Measurements from ENCODE around the gene ZNF503.
"Not testable (repeated sequence)": the region's sequence is repeated elsewhere in the genome, so short reads cannot be mapped to it uniquely, and the experiment has no call there.

ZNF503 gene

DNA sequence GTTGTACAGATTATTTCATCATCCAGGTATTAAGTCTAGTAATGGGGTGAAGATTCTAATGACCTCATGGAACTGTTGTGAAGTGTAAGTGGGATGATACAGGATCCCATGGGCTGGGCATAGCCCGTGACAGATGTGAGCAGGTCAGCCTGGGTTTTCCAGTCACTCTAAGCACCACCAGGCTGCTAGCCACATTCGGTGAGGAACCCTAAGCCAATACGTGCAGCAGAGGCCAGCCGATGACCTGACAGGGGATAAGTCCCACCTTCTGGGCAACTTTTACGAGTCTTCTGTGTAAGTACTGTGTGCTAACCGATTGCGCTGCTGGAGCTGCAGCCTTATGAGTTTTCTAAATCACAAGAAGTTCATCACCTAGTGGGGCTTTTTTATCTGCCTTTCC, 7.3 kb downstream of the ZNF503 start:
- no peak for DNase-seq

DNA sequence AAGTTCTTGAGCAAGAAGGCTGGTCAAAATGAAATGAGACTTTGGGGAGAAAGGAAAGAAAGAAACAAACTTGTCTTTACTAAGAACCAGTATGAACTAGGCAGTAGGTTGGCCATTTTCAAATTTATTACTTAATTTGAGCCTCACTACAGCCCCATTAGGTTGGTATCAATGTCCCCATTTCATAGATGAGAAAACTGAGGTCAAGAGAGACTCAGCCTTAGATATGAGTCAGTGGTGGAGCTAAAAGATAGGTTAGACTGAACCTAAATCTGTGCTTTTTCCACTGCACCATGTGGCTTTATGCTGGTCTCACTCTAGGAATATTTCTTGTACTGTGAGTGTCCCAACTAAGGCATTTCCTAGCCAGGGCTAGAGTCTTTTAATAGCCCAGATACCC, 8.8 kb downstream of the ZNF503 start:
- no peak for DNase-seq

DNA sequence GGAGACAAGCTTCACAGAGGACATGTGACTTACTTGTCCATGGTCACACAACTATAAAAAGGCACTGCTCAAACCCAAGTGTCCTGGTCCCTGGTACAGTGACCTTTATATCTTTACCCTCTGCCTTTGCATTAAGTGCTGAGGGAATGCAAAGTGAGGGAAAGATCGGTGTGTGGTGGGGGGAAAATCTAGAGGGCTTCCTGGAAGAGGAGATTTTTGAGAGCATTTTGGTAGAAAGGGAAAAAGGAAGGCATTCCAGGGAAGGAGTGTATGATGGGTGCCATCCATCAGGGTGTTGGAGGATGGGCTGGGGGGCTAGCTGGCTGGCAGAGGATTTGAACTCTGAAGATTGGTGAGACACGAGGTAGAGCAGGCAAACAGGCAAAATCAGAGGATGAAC, 9.3 kb downstream of the ZNF503 start:
- DNase-seq = no peak

DNA sequence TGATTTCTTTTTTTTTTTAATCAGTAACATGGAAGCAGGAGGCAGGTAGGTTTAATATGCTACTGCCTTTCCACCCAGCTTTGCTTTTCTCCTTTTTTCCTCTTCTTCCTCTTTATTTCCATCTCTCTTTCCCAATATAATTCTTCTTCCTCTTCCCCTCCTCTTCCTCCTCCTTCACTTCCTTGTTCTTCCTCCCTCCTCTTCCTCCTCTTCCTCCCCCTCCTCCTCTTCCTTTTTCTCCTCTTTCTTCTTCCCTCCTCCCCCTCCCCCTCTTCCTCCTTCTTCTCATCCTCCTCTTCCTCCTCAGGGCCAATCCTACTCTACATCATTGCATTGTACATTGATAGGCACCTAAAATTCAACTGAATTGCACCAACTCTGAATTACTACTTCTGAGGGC, 11.4 kb downstream of the ZNF503 start:
- DNase-seq = no peak

DNA sequence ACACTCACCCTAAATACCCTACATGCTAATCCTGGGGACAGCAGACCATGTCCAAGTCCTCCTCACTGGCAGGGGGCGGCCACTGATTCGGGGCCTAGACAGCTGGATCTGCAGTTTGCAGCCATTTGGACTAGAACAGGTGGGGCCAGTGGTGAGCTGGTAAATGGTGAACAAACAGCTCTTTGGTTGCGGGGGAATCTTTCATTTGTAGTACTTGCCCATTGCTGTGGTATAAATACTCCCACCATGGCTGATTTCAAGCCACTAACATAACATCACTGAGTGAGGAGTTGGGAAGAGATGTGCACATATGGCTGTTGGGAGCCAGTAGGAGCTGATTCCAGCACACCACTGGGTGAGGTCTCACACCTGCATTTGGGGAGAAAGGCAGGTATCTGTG, 13.5 kb downstream of the ZNF503 start:
- no peak for DNase-seq

DNA sequence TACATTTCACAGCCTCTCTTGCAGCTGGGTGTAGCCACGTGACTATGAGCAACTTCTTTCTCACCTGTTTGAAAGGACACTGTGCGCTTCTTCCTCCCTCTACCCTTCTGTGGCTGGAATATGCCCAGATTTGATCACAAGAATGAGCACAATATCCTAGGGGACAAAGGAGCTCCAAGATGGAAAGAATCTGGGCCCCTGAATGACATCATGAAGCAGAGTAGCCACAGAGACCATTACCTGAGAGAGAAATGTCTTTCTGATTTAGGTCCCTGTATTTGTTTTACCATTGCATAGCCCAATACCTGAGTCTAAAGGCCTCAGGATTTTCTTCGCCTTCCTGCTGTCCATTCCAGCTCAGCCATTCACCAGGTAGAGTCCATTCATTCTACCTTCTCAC, 15.4 kb downstream of the ZNF503 start:
- DNase-seq = no peak

DNA sequence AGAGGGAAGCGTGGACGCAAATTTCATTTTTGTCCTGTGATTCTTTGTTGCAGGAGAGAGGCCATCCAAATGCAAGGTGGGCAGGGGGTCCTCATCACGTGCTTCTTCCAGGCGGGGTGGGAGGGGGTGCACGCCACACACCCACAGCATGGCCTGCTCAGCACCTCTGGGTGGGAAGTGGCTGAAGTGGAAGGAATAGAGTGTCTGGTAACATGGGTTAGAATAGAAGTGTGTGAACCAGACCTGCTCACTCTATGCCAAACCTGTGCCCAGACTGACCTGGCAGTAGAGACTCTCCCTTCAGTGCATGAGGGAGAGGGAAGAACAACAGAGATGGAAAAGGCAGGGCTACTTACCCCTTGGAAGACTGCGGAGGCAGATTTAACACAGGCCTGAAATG, 21.7 kb downstream of the ZNF503 start:
- DNase-seq = no peak

DNA sequence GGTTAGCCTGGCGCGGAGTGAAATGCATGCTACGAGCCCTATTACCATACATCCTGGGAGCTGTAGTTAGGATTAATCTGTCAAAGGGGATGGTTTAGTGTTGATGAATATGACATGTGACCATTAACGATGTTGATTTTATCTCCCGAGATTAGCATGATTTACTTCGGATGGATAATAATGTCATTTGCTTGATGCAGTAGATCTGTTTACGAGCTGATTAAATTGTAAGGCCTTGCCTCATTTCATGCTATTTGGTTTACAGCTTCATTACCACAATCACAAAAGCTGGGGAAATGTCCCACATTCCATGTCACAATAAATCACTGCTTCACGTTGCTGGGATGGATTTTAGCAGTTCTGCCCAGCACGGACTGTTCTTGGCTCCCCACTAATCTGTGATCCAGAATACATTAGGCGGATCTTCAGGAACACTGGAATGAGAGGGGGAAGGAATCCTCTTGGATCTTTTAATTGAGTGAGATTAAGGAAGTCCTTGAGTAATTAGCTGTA, 22.3 kb downstream of the ZNF503 start:
- DNase-seq = no peak

DNA sequence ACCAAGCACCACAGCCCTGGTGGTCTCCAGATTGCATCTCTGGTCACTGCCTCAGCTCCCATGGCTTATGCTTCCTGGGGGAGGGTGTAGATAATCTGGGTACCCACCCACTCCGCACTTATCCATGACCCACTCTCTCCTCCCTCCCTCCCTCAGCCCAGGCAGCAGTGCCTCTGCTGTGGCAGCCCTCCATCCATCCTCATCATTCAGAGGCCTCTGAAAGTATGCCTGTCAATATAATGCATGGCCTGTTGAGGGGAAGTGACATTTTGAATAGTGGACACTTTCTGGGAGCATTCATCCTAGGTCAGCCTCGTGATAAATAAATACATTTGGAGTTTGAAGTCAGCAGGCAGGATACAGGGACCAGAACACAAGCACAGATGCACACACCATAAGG, 23.2 kb downstream of the ZNF503 start:
- DNase-seq = no peak

DNA sequence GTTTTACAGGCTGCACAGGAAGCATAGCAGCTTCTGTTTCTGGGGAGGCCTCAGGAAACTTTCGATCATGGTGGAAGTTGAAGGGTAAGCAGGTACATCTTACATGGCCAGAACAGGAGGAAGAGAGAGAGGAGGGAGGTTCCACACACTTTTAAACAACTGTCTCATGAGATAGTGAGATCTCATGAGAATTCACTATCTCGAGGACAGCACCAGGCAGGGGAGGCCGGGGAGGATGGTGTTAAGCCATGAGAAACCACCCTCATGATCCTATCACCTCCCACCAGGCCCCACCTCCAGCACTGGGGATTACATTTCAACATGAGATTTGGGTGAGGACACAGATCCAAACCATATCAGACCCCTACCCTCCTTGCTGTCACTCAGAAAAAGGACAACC, 23.7 kb downstream of the ZNF503 start:
- DNase-seq = no peak

DNA sequence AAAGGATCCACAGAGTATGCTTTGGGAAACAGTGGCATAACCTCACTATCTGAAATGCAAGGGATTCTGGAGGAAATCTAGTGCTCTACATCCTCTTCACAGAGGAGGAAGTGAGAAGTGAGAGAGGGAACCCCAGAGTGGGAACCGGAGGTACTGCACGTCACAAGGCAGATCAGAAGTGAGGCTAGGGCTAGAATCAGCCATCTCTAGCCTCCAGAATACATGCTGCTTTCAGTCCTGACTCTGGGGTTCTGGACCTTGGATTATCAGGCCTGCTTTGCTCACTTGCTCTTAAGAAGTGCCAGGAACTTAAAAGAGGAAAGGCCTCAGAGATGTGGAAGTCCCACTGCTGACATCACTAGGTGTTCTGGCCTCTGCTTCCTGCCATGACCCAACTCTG, 25.7 kb downstream of the ZNF503 start:
- no peak for DNase-seq

DNA sequence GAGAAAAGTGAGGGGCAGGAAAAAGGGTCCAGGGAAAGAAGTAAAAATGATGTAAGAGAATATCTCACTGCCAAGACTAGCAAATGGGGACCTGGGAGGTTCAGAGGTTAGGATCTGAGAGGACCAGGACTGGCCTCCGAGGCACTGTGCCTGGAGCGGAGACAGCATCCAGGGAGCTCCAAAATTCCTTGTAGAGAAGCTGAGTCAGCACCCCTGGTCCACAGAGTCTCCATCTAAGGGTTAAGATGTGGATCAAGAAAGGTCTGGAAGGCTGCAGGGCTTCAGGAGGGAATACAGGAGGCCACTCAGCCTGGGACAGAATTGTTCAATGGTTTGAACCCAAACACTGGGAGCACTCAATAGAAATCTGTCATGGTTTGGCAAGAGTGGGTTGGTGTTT, 30.6 kb downstream of the ZNF503 start:
- DNase-seq = no peak

DNA sequence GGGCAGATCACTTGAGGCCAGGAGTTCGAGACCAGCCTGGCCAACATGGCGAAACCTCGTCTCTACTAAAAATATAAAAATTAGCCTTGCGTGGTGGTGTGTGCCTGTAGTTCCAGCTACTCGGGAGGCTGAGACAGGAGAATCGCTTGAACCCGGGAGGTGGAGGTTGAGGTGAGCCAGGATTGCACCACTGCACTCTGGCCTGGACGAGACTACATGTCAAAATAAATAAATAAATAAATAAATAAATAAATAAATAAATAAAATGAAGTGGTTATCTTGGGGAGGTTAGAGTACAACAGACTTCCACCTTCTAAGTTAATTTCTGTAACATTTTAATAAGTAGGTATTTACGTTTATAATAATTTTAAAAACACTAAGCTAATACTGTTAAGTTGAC, 31.7 kb downstream of the ZNF503 start:
- not testable (repeated sequence) for DNase-seq

DNA sequence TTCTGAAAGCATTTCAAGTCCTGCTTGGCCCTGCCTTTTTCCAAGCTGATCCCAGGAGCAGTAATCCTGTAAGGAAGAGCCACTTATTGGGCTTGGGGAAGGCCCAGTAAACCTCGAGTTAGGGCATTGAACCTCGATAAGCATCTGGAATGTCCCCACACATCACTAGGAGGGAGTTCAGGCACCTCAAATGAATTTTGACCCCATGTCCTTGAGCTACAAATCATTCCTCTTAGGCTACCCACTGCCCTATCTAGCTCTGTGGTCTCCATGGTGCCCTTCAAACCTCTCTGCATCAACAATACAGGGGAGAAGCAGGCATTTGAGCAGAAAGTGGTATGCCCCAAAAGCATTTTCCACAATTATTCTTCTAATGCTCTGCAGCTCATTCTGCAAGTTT, 33.7 kb downstream of the ZNF503 start:
- DNase-seq = no peak

DNA sequence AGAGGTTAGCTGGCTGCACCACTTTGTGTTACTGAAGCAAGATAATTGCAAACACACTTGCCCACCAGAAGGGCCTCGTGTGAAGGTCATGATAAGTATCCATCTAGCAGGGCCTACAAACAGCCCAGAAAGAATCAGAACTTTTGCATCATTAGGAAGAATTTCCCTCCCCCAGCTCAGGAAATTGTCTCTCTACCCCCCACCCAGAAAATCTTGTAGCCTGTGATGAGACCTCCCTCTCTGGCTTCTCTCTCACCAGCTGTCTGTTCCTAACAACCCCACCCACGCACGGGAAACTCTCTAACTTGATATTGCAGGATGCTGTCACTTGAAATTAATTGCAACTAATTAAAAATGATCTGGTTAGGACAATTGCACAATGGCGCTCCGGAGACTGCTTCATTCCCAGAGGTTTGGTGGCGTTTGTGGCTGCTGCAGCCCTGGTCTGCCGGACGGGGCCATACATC, 34.5 kb downstream of the ZNF503 start:
- DNase-seq = no peak

DNA sequence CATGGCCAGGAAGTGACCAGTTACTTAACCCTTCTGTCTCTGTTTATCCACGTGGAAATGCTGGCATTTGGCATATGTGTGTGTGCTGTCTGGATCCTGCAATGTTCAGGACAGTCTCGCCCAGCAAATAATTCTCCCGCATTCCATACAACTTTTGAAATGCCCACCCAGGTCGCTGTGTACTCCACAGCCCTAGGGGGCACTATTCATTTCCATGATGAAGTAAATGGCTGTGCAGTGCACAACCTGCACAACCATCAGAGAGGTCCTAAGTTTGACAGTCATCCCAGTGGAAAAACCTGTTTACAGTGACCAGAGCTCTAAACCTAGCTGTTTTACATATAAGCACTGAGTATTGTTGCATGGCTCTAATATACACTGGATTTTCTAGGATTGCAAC, 38.1 kb downstream of the ZNF503 start:
- DNase-seq = no peak

DNA sequence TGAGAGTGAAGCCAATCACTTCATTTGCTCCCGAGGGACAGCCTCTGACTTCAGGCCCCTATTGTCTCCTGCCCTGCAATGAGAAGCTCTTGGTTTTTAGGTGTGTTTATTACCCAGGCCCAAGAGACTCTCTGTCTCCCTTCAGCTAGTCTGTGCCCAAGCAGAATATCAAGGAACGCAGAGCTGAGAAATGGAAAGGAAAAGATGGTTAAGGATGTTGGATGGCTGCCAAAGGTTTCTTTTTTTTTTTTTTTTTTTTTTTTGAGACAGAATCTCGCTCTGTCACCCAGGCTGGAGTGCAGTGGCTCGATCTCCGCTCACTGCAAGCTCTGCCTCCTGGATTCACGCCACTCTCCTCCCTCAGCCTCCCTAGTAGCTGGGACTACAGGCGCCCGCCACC, 41.7 kb downstream of the ZNF503 start:
- not testable (repeated sequence) for DNase-seq

DNA sequence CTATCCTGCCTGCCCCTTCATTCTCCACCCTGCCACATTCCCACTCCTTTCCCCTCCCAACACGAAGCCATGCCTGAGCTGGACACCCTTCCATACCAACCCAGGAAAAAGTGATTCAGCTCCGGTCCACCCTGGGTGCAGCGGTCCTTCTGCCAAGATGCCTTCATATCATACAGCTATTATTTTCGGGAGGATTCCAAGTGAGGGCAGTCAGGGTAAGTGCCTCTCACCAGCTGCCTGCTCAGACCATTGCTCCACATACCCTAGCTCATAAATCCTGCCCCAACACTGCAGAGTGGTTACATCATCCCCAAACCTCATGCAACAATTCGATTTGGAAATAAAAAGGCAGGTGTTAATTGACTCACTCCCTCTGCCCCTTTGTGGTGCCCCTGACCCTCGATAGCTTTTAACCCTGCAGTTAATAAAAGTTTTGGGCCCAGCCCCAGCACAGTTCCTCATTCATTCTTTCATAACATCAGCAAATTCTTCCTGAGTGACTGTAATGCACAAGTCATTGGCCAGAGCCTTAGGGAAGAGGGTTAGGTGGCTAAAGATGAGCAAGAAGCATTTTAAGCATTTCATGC, 42.6 kb downstream of the ZNF503 start:
- peak; percentile 85 for DNase-seq

DNA sequence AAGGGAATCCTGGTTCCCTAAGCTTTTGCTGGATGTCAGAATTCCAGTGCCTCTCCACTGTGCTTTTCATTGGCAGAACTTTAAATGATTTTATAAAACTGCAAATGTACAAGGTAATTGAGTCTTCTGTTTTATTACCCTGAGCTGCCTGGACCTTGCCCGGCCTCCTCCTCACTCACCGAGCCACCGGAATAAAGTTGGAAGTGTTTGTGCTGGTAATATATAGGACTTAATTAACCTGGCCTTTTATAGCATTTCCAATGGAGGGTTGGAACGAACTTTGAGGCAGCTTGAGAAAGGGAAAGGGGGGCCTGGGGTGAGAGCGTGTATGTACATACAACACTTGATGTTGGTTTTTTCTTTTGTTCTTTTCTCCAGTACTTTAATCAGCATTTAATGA, 43.4 kb downstream of the ZNF503 start:
- no peak for DNase-seq

DNA sequence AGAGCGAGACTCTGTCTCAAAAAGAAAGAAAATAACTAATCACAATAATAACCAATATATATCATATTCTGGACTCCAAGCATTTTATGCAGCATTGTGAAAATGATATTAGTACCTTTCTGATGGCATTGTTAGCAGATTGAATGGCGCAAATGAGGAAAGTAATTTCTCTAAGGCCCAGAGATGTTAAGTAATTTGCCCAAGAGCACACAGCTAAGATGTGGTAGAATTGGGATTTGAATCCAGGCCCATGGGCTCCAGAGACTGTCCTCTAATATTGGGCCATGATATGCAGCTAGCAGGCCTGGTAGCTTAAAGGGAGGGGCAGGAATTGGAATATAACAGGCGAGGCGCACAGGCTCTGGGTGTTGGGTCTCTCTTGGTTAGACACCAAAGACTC, 44.1 kb downstream of the ZNF503 start:
- no peak for DNase-seq

DNA sequence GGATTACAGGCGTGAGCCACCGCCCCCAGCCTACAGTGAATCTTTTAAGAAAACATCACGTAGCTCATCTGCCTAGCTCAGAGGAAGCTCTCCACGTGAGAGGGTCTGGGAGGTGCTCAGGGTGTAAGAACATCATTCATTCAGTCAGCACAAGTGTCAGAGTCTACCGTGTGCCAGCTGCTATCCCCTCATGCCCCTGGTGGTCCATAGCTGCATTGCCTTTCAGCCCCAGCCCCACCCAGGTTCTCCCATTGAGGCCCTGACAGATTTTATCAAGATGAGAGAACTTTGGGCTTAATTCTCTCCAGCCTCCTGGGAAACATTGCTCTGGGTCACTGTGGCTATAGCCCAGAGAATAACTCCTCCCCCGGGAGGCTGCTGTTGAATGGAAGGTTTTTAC, 45.1 kb downstream of the ZNF503 start:
- no peak for DNase-seq

DNA sequence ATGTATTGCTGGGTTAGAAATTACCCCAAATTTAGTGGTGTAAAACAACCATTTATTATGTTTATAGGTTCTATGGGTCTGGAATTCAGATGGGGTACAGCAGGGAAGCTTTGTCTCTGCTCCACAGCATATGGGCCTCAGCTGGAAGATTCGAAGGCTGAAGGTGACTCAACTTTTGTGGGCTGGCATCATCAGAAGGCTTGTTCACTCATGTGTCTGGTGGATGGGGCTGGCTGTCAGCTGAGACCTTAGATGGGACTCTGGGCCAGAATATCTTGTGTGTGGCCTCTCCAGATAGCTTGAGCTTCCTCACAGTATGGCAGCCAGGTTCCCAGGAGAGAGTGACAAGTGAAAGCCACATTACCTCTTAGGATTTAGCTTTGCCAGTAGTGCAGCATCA, 45.9 kb downstream of the ZNF503 start:
- no peak for DNase-seq

DNA sequence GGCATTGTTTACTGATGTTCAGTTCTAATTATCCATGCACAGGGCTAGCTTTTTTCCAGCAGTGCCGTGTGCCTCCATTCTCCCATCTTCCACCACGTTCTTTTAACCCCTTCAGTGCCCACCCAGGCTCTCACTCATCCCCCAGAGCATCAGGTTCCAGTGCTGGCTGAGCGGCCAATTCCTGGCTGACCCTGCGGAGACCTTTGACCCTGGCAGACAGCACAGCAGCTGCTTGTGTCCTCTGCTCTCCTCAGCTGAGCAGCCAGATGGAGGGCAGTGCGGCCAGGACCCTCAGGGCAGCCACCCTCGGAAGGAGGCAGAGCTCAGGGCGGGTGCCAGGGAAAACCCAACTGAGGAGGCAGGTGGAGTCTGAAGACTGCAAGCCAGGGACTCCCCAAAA, 48.4 kb downstream of the ZNF503 start:
- DNase-seq = no peak

DNA sequence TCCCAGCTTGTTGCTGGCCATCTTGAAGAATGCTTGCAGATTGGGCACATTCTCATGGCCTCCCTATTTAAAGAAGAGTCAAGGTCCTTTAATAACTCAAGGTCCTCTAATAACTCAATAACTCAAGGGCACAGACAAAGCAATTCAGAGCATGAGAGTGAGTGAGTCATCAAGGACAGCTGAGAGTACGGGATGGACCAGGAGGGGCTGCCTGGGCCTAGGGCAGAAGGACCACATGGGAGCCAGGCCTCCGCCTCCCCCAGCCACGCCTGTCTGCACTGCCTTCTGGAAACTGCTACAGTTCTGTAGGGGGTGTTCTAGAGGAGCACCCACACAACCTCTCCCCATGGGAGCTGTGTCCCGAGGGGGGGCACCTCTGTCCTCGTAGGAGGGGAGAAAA, 48.9 kb downstream of the ZNF503 start:
- no peak for DNase-seq

DNA sequence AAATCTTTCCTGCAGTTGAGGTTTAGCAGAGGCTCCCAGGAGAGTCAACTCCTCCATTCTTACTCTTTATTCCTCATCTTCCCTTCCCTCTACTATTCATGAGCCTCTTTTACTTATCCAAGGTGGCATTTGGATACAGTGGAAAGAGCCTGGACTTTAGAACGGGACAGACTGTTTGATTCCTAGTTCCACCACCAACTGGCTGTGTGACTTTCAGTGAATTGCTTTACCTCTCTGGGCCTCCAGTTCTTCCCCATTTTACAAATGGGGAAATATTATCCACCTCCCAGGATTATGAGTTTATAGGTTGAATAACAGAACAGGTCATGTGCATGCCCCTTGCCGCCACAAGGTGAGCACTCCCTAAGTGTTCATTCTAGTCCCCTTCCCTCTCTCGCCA, 49.9 kb downstream of the ZNF503 start:
- DNase-seq = no peak

DNA sequence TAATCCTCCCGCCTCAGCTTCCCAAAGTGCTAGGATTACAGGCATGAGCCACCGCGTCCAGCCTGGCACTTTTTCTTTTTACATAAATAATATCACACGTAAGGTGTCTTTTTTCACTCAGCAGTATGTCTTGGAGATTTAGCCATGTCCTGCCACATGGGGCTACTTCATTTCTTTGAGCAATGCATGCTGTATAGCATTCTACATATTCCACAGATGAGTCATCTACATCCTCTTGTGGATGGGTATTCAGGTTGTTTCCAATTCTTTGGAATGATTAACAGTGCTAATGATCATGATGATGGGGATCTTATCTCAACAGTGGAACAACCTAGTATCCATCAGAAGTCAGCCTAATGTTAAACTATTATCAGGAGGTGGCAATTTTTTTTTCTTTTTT, 50.8 kb downstream of the ZNF503 start:
- no peak for DNase-seq
